ENCODE data around the gene SMG6.

The SMG6 gene

GRCh38 chr17:2214047-2214928 lies 89.3 kb downstream of the SMG6 start:
- ChIA-PET CTCF (interaction anchor here (1.2 to 2.4 kb wide), 2 partner anchors 12 to 31 kb away, joined by 3 to 11 read pairs; no protein-coding TSS in a partner anchor), POLR2A (no interaction called here)
- TF ChIP-seq ZNF350 (tag by site-specific recombination; IDR thresholded peaks at IDR 0.05) (no peak), PRDM4 (tag by site-specific recombination; IDR thresholded peaks at IDR 0.05) (0 out of 2 replicates have a peak, but pooled peaks have one; percentile 7), ZNF335 (tag by site-specific recombination; conservative IDR thresholded peaks at IDR 0.05) (0 out of 2 replicates have a peak, but pooled peaks have one; percentile 50), TCF7L2 (IDR thresholded peaks at IDR 0.05; ENCODE audit: borderline replicate concordance, low read depth, low read length) (no peak), ZNF518A (tag by site-specific recombination; conservative IDR thresholded peaks at IDR 0.05; ENCODE audit: low read depth) (no peak), ZIC2 (tag by site-specific recombination; IDR thresholded peaks at IDR 0.05) (peak; percentile 68), ZBTB17 (tag by site-specific recombination; IDR thresholded peaks at IDR 0.05) (peak; percentile 90)
- Histone ChIP-seq H3K4me1 (ENCODE audit: control insufficient read depth, insufficient read depth, low read length) (peaks cover 15% of the 10 kb centered on the region), H3K4me3 (ENCODE audit: low read depth, low read length) (no peak overlapping the region), H3K9me3 (ENCODE audit: control insufficient read depth, insufficient read depth, low read depth, low read length) (no peaks in the 10 kb centered on the region), H3K36me3 (ENCODE audit: control insufficient read depth in 2 of 2, insufficient read depth in 1 of 2, low read length in 2 of 2) (peaks cover 4 to 10% of the 10 kb centered on the region in 2 experiments; a peak in 2 of 3 replicates), H3K27ac (ENCODE audit: extremely low read depth, low read depth, low read length) (peak overlapping the region; percentile 44)

- H3K4me3 ChIP-seq (ENCODE audit: low read depth, low read length) = no peak overlapping the region
- no peak overlapping the region for H3K27ac ChIP-seq (ENCODE audit: extremely low read depth, low read depth, low read length)
- ChIA-PET CTCF (interaction anchor here (0.6 to 2.4 kb wide), 4 partner anchors 11 to 287 kb away, joined by 3 to 11 read pairs (median 5); partner anchors contain the start of gene HIC1), POLR2A (interaction anchor here (0.6 kb wide), 1 partner anchor 57 kb away, joined by 4 read pairs; no protein-coding TSS in a partner anchor)
- peaks cover 0 to 7% of the 10 kb centered on the region in 2 experiments; a peak in 2 of 3 replicates for H3K36me3 ChIP-seq (ENCODE audit: control insufficient read depth in 2 of 2, insufficient read depth in 1 of 2, low read length in 2 of 2)
- H3K9me3 ChIP-seq (ENCODE audit: control insufficient read depth, insufficient read depth, low read depth, low read length) = no peaks in the 10 kb centered on the region
- TF ChIP-seq ZSCAN16 (tag by site-specific recombination; IDR thresholded peaks at IDR 0.05) = no peak
- TF ChIP-seq KLF9 (tag by site-specific recombination; IDR thresholded peaks at IDR 0.05; ENCODE audit: low read depth) = no peak
- no peak for TF ChIP-seq ZBTB7A (tag by site-specific recombination; IDR thresholded peaks at IDR 0.05; ENCODE audit: low read depth)
- no peak for TF ChIP-seq ZNF776 (tag by site-specific recombination; IDR thresholded peaks at IDR 0.05; ENCODE audit: borderline replicate concordance)
- no peak for TF ChIP-seq ZNF621 (tag by site-specific recombination; IDR thresholded peaks at IDR 0.05)
- no peak for TF ChIP-seq ZBTB44 (tag by site-specific recombination; IDR thresholded peaks at IDR 0.05)
- TF ChIP-seq ZNF692 (tag by site-specific recombination; IDR thresholded peaks at IDR 0.05) = no peak
- TF ChIP-seq ATF2 (tag by site-specific recombination; IDR thresholded peaks at IDR 0.05; ENCODE audit: low read depth) = no peak
- H3K4me1 ChIP-seq (ENCODE audit: control insufficient read depth, insufficient read depth, low read length) = peaks cover 15% of the 10 kb centered on the region
Observed at GRCh38 chr17:2213291-2213960, 90.2 kb downstream of the SMG6 start.
